ENCODE results near the gene PAK2. TPM values are rescaled to one million over a fixed set of nuclear protein-coding genes. Genes with fewer than 3 reads are reported as not detected.

Gene PAK2
- total and polyA plus RNA-seq, 2 experiments from 2014 or later, result 24.3 to 49.4 TPM

DNA sequence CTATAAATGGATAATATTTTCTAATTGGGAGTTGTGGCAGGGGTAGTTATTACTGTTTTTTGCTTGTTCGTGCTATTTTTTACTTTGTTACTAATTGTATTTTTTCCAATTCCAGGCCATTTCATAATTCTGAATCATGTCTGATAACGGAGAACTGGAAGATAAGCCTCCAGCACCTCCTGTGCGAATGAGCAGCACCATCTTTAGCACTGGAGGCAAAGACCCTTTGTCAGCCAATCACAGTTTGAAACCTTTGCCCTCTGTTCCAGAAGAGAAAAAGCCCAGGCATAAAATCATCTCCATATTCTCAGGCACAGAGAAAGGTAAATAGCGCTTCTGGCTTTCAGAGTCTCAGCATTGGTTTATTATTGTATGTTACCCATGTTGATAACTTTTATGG is 42.9 kb downstream of the PAK2 start:
- no peak for ATAC-seq
- Mint-ChIP-seq H3K4me1 (peaks cover 4% of the 10 kb centered on the region; the same call in 2 of the 3 replicates), H3K36me3 (ENCODE audit: low read depth) (peaks cover 75% of the 10 kb centered on the region)

More for the DNA sequence above, 42.9 kb downstream of the PAK2 start:
- Histone ChIP-seq H3K4me1 (ENCODE audit: insufficient read depth) (peaks cover 13% of the 10 kb centered on the region; the same call in 1 of the 2 replicates), H4K20me1 (replicated peaks; ENCODE audit: insufficient read depth) (peaks cover 10% of the 10 kb centered on the region), H2AFZ (no peak overlapping the region), H3K4me2 (no peak overlapping the region), H3K79me2 (replicated peaks; ENCODE audit: insufficient read depth) (peaks cover 96% of the 10 kb centered on the region), H3K27ac (ENCODE audit: low read depth) (no peak overlapping the region; the same call in 1 of the 2 replicates), H3F3A (replicated peaks; ENCODE audit: low read depth) (peaks cover 12% of the 10 kb centered on the region), H3K4me3 (no peak overlapping the region), H3K9me2 (ENCODE audit: insufficient read depth) (no peaks in the 10 kb centered on the region), H3K36me3 (ENCODE audit: insufficient read depth) (peaks cover 14% of the 10 kb centered on the region; the same call in 1 of the 2 replicates), H3K27me3 (ENCODE audit: insufficient read depth) (no peaks in the 10 kb centered on the region)
- TF ChIP-seq, protein P1, sequence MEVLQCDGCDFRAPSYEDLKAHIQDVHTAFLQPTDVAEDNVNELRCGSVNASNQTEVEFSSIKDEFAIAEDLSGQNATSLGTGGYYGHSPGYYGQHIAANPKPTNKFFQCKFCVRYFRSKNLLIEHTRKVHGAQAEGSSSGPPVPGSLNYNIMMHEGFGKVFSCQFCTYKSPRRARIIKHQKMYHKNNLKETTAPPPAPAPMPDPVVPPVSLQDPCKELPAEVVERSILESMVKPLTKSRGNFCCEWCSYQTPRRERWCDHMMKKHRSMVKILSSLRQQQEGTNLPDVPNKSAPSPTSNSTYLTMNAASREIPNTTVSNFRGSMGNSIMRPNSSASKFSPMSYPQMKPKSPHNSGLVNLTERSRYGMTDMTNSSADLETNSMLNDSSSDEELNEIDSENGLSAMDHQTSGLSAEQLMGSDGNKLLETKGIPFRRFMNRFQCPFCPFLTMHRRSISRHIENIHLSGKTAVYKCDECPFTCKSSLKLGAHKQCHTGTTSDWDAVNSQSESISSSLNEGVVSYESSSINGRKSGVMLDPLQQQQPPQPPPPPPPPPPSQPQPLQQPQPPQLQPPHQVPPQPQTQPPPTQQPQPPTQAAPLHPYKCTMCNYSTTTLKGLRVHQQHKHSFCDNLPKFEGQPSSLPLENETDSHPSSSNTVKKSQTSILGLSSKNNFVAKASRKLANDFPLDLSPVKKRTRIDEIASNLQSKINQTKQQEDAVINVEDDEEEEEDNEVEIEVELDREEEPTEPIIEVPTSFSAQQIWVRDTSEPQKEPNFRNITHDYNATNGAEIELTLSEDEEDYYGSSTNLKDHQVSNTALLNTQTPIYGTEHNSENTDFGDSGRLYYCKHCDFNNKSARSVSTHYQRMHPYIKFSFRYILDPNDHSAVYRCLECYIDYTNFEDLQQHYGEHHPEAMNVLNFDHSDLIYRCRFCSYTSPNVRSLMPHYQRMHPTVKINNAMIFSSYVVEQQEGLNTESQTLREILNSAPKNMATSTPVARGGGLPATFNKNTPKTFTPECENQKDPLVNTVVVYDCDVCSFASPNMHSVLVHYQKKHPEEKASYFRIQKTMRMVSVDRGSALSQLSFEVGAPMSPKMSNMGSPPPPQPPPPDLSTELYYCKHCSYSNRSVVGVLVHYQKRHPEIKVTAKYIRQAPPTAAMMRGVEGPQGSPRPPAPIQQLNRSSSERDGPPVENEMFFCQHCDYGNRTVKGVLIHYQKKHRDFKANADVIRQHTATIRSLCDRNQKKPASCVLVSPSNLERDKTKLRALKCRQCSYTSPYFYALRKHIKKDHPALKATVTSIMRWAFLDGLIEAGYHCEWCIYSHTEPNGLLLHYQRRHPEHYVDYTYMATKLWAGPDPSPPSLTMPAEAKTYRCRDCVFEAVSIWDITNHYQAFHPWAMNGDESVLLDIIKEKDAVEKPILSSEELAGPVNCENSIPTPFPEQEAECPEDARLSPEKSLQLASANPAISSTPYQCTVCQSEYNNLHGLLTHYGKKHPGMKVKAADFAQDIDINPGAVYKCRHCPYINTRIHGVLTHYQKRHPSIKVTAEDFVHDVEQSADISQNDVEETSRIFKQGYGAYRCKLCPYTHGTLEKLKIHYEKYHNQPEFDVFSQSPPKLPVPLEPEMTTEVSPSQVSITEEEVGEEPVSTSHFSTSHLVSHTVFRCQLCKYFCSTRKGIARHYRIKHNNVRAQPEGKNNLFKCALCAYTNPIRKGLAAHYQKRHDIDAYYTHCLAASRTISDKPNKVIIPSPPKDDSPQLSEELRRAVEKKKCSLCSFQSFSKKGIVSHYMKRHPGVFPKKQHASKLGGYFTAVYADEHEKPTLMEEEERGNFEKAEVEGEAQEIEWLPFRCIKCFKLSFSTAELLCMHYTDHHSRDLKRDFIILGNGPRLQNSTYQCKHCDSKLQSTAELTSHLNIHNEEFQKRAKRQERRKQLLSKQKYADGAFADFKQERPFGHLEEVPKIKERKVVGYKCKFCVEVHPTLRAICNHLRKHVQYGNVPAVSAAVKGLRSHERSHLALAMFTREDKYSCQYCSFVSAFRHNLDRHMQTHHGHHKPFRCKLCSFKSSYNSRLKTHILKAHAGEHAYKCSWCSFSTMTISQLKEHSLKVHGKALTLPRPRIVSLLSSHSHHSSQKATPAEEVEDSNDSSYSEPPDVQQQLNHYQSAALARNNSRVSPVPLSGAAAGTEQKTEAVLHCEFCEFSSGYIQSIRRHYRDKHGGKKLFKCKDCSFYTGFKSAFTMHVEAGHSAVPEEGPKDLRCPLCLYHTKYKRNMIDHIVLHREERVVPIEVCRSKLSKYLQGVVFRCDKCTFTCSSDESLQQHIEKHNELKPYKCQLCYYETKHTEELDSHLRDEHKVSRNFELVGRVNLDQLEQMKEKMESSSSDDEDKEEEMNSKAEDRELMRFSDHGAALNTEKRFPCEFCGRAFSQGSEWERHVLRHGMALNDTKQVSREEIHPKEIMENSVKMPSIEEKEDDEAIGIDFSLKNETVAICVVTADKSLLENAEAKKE (CRISPR knock-in tag; IDR thresholded peaks at IDR 0.05), result no peak
- H3K27me3 Mint-ChIP-seq (ENCODE audit: insufficient read depth, low read depth, poor library complexity), result peaks cover 2% of the 10 kb centered on the region
- H3K27ac Mint-ChIP-seq, result no peak overlapping the region; the same call in 1 of the 2 replicates
- no peak overlapping the region for H3K4me3 Mint-ChIP-seq
- no peak for DNase-seq (ENCODE audit: low spot score)
- peaks cover 25% of the 10 kb centered on the region for H3K9me3 Mint-ChIP-seq

Data from GM23338 (cell line).